ENCODE measurements around the gene CNNM2. TPM values are rescaled to one million over a fixed set of nuclear protein-coding genes. Genes with fewer than 3 reads are reported as not detected.
A peak's percentile ranks its signal among the peaks of the same experiment; 100 is the strongest.
"Not testable (repeated sequence)": the region's sequence is repeated elsewhere in the genome, so short reads cannot be mapped to it uniquely, and the experiment has no call there.

Gene CNNM2
- total RNA-seq, 1 donor from 2014 or later, result 3.0 TPM

DNA sequence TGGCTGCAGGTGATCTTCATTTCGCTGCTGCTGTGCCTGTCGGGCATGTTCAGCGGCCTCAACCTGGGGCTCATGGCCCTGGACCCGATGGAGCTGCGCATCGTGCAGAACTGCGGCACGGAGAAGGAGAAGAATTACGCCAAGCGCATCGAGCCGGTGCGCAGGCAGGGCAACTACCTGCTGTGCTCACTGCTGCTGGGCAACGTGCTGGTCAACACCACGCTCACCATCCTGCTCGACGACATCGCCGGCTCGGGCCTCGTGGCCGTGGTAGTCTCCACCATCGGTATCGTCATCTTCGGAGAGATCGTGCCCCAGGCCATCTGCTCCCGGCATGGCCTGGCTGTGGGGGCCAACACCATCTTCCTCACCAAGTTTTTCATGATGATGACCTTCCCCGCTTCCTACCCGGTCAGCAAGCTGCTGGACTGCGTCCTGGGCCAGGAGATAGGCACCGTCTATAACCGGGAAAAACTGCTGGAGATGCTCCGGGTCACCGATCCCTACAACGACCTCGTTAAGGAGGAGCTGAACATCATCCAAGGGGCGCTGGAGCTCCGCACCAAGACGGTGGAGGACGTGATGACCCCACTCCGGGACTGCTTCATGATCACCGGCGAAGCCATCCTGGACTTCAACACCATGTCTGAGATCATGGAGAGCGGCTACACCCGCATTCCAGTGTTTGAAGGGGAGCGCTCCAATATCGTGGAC, 1.3 kb downstream of the CNNM2 start:
- ATAC-seq, result no peak

GRCh38 chr10:102919992-102920739, 2.1 kb downstream of the CNNM2 start:
- no peak for DNase-seq (ENCODE audit: missing footprints)
- intact Hi-C loops (cut with DNase I), result loop anchor here (10.0 kb wide), 1 partner anchor 445 kb away; the partner anchor contains the start of gene TAF5
- ATAC-seq, result no peak

More for the DNA sequence above, 1.3 kb downstream of the CNNM2 start:
- peak; percentile 64 for DNase-seq (ENCODE audit: missing footprints)
- intact Hi-C loops (cut with DNase I), result loop anchor here (10.0 kb wide), 1 partner anchor 445 kb away; the partner anchor contains the start of gene TAF5

DNA sequence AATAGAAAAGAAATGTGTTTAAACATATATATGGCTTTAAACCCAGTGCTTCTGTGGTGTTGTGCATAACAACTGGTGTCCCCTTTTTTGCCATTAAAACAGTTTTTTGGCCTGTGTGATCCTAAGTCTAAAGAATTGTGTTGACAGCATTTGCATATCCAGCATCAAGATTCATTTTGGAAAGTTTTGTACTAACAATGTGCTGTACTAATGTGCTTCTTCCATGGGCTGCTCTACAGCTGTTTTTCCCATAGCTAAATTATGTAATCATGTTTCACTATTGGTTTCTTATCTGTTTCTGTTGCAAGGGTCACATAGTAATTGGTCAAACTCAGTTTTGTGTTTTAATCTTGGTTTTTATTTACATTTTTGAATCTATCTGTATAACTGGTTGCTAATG, 5.5 kb downstream of the CNNM2 start:
- intact Hi-C loops (cut with DNase I), result no loop called here
- ATAC-seq, result no peak

GRCh38 chr10:102926842-102927241, 8.7 kb downstream of the CNNM2 start:
- no peak for ATAC-seq
- no peak for DNase-seq (ENCODE audit: missing footprints)
- intact Hi-C loops (cut with DNase I), result no loop called here

More for the DNA sequence above, 5.5 kb downstream of the CNNM2 start:
- no peak for DNase-seq (ENCODE audit: missing footprints)

GRCh38 chr10:102927311-102928010, 9.4 kb downstream of the CNNM2 start:
- DNase-seq (ENCODE audit: missing footprints) (no peak), ATAC-seq (no peak)
- intact Hi-C loops (cut with DNase I), result no loop called here

GRCh38 chr10:102928442-102928841, 10.3 kb downstream of the CNNM2 start:
- DNase-seq (ENCODE audit: missing footprints); intact Hi-C loops (cut with DNase I); ATAC-seq: not testable (repeated sequence)

DNA sequence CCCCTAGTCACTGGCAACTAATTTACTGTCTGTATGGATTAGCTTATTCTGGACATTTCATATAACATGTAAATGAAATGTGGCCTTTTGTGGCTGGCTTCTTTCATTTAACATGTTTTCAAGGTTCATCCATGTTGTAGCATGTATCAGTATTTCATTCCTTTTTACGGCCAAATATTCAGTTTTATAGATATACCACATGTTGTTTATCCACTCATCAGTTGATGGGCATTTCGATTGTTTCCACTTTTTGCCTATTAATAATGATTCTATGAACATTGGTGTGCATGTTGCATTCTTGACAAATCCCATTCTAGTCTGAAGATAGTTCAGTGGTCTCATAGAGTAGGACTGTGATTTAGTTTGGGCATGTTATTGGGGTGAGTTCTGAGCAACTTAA, 12.6 kb downstream of the CNNM2 start:
- DNase-seq (ENCODE audit: missing footprints), result no peak
- ATAC-seq, result no peak
- intact Hi-C loops (cut with DNase I), result no loop called here

- ATAC-seq (no peak), DNase-seq (ENCODE audit: missing footprints) (no peak)
- intact Hi-C loops (cut with DNase I), result no loop called here
Observed at GRCh38 chr10:102931643-102932042, 13.5 kb downstream of the CNNM2 start.

DNA sequence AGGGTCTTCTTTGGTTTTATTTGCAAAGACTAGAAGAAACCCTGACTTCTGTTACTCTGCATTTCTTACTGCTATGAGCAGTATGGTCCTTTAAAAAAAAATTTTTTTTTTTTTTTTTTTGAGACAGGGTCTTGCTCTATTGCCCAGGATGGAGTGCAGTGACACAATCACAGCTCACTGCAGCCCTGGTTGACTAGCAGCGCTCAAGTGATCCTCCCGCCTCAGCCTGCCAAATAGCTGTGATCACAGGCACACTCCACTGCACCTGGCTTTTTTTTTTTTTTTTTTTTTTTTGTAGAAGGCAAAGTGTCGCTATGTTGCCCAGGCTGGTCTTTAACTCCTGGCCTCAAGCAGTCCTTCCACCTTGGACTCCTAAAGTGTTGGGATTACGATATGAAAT, 17.4 kb downstream of the CNNM2 start:
- intact Hi-C loops (cut with DNase I), result no loop called here
- ATAC-seq (no peak), DNase-seq (ENCODE audit: missing footprints) (no peak)

- DNase-seq (ENCODE audit: missing footprints) (no peak), ATAC-seq (no peak)
- intact Hi-C loops (cut with DNase I), result no loop called here
Observed at GRCh38 chr10:102935939-102936605, 18.0 kb downstream of the CNNM2 start.

DNA sequence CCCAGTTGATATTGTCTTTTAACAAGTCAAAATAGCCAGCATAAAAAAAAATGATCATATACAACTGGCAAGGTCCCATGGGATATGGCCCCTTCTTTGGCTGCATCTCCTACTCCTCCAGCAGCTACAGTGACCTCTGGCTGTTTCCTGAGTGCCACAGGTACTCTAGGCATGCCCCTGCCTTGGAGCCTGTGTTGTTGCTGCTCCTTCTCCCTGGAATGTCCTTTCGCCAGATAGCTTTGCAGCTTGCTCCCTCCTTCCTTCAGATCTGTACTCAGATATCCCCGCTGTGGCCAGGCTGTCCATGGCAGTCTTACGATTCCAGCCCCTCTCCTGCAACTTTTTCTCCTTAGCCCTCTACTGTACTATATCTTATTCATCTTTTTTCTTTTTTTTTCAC, 23.3 kb downstream of the CNNM2 start:
- intact Hi-C loops (cut with DNase I), result no loop called here
- DNase-seq (ENCODE audit: missing footprints) (no peak), ATAC-seq (no peak)

GRCh38 chr10:102945449-102945848, 27.4 kb downstream of the CNNM2 start:
- no peak for ATAC-seq
- DNase-seq (ENCODE audit: missing footprints), result no peak
- intact Hi-C loops (cut with DNase I), result no loop called here

- intact Hi-C loops (cut with DNase I), result no loop called here
- DNase-seq (ENCODE audit: missing footprints) (no peak), ATAC-seq (no peak)
Observed at GRCh38 chr10:102945962-102946361, 27.9 kb downstream of the CNNM2 start.

DNA sequence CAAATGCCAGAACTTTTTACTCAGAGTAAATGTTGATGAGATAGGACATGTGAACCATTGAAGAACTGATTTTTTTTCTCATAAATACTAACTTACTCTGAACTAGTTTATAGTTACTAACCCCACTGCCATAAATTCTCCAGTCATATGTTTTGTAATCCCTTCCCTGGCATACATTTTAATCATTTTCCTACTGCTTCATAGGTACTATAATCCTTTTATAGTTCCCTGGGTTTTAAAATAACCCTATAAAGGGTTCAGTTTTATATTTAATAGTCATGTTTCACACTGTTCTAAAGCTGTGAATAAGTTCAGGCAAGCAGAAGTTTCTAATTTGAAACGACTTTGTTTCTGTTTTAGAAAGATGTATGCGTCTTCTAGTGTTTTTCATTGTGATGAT, 28.9 kb downstream of the CNNM2 start:
- intact Hi-C loops (cut with DNase I), result no loop called here
- DNase-seq (ENCODE audit: missing footprints), result no peak

DNA sequence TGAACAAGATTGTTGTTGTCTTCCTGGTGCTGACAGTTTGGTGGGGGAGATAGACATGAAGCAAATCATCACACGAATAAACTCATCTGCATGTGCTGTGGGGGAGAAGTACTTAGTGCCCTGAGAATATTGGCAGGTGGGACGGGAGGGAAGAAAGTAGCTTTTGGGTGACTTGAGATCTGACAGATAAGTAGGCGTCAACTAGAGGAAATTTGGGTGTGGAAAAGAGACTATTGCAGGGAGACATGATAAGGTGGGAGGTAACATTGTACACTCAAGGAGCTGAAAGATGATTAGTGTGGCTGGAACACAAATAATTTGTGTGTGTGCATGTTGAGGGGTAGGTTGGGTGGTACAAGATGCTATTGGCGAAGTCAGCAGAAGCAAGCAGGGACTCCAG, 30.1 kb downstream of the CNNM2 start:
- intact Hi-C loops (cut with DNase I), result no loop called here
- ATAC-seq (no peak), DNase-seq (ENCODE audit: missing footprints) (no peak)

More for the DNA sequence above, 28.9 kb downstream of the CNNM2 start:
- ATAC-seq, result no peak

DNA sequence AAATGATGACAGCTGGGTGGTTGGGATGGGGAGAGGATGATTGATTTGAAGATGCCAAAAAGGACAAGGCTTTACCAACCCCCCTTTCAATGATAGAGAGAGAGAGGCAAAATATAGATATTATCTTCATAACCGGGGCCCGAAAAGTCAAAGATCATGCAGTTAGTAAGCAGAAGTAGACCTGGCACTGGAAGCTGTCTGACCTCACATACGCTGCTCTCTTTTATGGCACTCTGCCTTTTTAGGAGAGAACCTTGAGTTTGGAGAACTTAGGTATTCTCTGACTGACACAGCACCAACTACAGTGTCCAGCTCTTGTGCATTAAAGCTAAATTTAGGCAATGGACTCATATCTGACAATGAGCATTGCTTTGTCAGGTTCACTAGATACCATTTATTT, 30.7 kb downstream of the CNNM2 start:
- intact Hi-C loops (cut with DNase I), result no loop called here
- DNase-seq (ENCODE audit: missing footprints) (no peak), ATAC-seq (no peak)

DNA sequence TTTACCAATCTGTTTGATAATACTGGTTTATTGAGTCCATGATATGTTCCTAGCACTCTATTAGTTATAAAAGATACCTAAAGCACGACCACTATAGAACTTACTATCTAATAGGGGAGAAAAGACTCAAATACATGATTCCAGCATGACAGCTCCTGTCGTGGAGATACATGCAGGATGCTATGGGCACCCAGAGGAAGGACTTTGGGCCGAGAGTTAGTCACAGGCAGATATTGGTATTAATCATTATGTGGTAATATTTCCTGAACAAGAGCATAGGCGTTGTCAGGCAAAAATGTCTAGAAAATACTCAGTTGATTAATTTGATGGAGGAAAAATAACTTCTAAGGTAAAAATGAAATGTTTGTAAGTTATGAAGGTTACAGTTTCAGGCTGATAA, 31.8 kb downstream of the CNNM2 start:
- no peak for DNase-seq (ENCODE audit: missing footprints)
- ATAC-seq, result no peak
- intact Hi-C loops (cut with DNase I), result no loop called here

- intact Hi-C loops (cut with DNase I), result no loop called here
- DNase-seq (ENCODE audit: missing footprints), result no peak
- no peak for ATAC-seq
Observed at GRCh38 chr10:102951316-102951715, 33.2 kb downstream of the CNNM2 start.

GRCh38 chr10:102959360-102959759, 41.3 kb downstream of the CNNM2 start:
- intact Hi-C loops (cut with DNase I), result no loop called here
- ATAC-seq (no peak), DNase-seq (ENCODE audit: missing footprints) (no peak)

Data from Right ventricle myocardium inferior (tissue), 1 donor.